CD4-positive, alpha-beta T cell (primary cell): ENCODE measurements around the gene DIPK1B. TPM values are rescaled to one million over a fixed set of nuclear protein-coding genes. Genes with fewer than 3 reads are reported as not detected.
A peak's percentile ranks its signal among the peaks of the same experiment; 100 is the strongest.

Source experiments
- ATAC-seq: fragments of 200-7000 bp; cut with Tn5 transposase; one replicate; pipeline ENCODE4 v1.10.0; 2022; ENCODE audit warnings: mild to moderate bottlenecking; ENCODE audit not compliant: poor library complexity
- CTCF ChIA-PET: fragments of 350-600 bp; sonication (Branson Sonifier 250); formaldehyde crosslinking; loops from one replicate; lab custom pipeline; 2021; ENCODE audit warnings: antibody characterized with exemption, inconsistent platforms; lab: Charles Lee
- POLR2A ChIA-PET: fragments of 350-600 bp; sonication (Branson Sonifier 250); formaldehyde crosslinking; loops from one replicate; lab custom pipeline; 2021; ENCODE audit warnings: antibody characterized with exemption, inconsistent platforms; lab: Charles Lee
- DNase-seq, 14 experiments: peaks; one replicate each; pipeline ENCODE4 v3.0.0-alpha.2; 2013 to 2020; ENCODE audit warnings: mixed read lengths in 2 of 14
- H3K27ac ChIP-seq, 2 donors: one replicate each; pipeline versions ENCODE4 v1.5.1 to v1.7.0; 2013; ENCODE audit warnings: low read length in 2 of 2, low read depth in 1 of 2, mild to moderate bottlenecking in 1 of 2
- H3K27me3 ChIP-seq, 2 experiments: 1 replicate in 1 of 2; 2 replicates in 1 of 2; pipeline versions ENCODE4 v1.6.1 to v1.7.0; 2013; ENCODE audit warnings: low read length in 2 of 2, control low read depth in 1 of 2, mild to moderate bottlenecking in 1 of 2, moderate library complexity in 1 of 2; ENCODE audit not compliant: insufficient read depth in 2 of 2, control insufficient read depth in 1 of 2
- H3K36me3 ChIP-seq: one replicate; pipeline ENCODE4 v1.6.1; 2013; ENCODE audit warnings: low read length, control low read depth; ENCODE audit not compliant: insufficient read depth
- H3K4me1 ChIP-seq: one replicate; pipeline ENCODE4 v1.6.1; 2013; ENCODE audit warnings: low read length, control low read depth; ENCODE audit not compliant: insufficient read depth
- H3K4me3 ChIP-seq: one replicate; pipeline ENCODE4 v1.5.1; 2013; ENCODE audit warnings: mild to moderate bottlenecking, low read length, moderate library complexity
- H3K9me3 ChIP-seq, 2 experiments: 1 replicate in 1 of 2; 2 replicates in 1 of 2; pipeline versions ENCODE4 v1.6.1 to v1.7.0; 2013; ENCODE audit warnings: low read length in 2 of 2, mild to moderate bottlenecking in 2 of 2, control low read depth in 1 of 2, moderate library complexity in 1 of 2; ENCODE audit not compliant: control insufficient read depth in 1 of 2, insufficient read depth in 1 of 2
- H3K27ac Mint-ChIP-seq: one replicate; pipeline ENCODE4 v1.8.0; 2020; ENCODE audit warnings: mixed read lengths
- H3K27me3 Mint-ChIP-seq: one replicate; pipeline ENCODE4 v1.8.0; 2021; ENCODE audit warnings: mixed read lengths
- H3K36me3 Mint-ChIP-seq: one replicate; pipeline ENCODE4 v1.8.0; 2021; ENCODE audit warnings: low read depth, mixed read lengths
- H3K4me1 Mint-ChIP-seq: one replicate; pipeline ENCODE4 v1.8.0; 2021; ENCODE audit warnings: low read depth, mixed read lengths
- H3K4me3 Mint-ChIP-seq: one replicate; pipeline ENCODE4 v1.8.0; 2020; ENCODE audit warnings: mild to moderate bottlenecking, mixed read lengths
- H3K9me3 Mint-ChIP-seq: one replicate; pipeline ENCODE4 v1.8.0; 2020; ENCODE audit warnings: mixed read lengths
- CTCF ChIP-seq: fragments of 200-600 bp; IDR thresholded peaks from one replicate; pipeline ENCODE4 v1.8.0; 2022; ENCODE audit warnings: antibody characterized with exemption, mild to moderate bottlenecking
- intact Hi-C, 2 experiments: fragments of 100-400 bp; cut with DNase I in 1 of 2; cut with micrococcal nuclease in 1 of 2; formaldehyde crosslinking; loops; one replicate each; pipeline versions ENCODE4 v1.15.1 to v1.9.0; 2023 to 2025; cut with DNase I, micrococcal nuclease
- polyA plus RNA-seq, 2 donors: library from polyadenylated mRNA; unstranded; fragments of 120-200 nt; gene quantifications; one replicate each; pipeline ENCODE4 v1.2.1, GENCODE V29; 2013
- total RNA-seq, 174 experiments: library from RNA in 2 of 174; stranded (reverse) in 2 of 174; gene quantifications; one replicate each; pipeline ENCODE4 v1.2.3 and lab custom pipeline; 2021 to 2026

DIPK1B gene
- under 1 TPM in 1 of 2 experiments, not detected in 1; 0.11 TPM for total RNA-seq
- polyA plus RNA-seq (2013, experiment 1 of 2) = 0.99 TPM
- 1.6 TPM for polyA plus RNA-seq (2013, experiment 2 of 2)
- 0 to 3.9 (median 0.65) reads per million in 172 experiments for total RNA-seq (lab: John Stamatoyannopoulos, UW)

GRCh38 chr9:136711751-136712689 lies at the start of gene DIPK1B:
TSS of gene DIPK1B (plus strand) at chr9:136712572. CDS start at chr9:136712666, 94 bp downstream.
- no peaks in the 10 kb centered on the region for H3K36me3 ChIP-seq
- H3K4me1 ChIP-seq = peaks cover 14% of the 10 kb centered on the region
- no peaks in the 10 kb centered on the region for H3K4me1 Mint-ChIP-seq
- no peaks in the 10 kb centered on the region for H3K9me3 Mint-ChIP-seq
- peaks cover 37% of the 10 kb centered on the region in 2 experiments for H3K27me3 ChIP-seq
- H3K4me3 ChIP-seq = peak within 1 kb of the TSS; percentile 10
- ATAC-seq (peak; percentile 51), DNase-seq (peak in 2 of 14 experiments; percentile 34 to 42)
- no peaks in the 10 kb centered on the region for H3K36me3 Mint-ChIP-seq
- intact Hi-C loops = no loop called here
- ChIA-PET CTCF (no interaction called here), POLR2A (no interaction called here)
- H3K4me3 Mint-ChIP-seq = peak within 1 kb of the TSS; percentile 12
- no peak within 1 kb of the TSS for H3K27ac ChIP-seq
- no peak within 1 kb of the TSS for H3K27ac Mint-ChIP-seq
- H3K27me3 Mint-ChIP-seq = peaks cover 51% of the 10 kb centered on the region
- peaks cover 0 to 18% of the 10 kb centered on the region in 2 experiments for H3K9me3 ChIP-seq
- no peak for TF ChIP-seq CTCF

GRCh38 chr9:136662656-136663581 lies 49.5 kb upstream of the DIPK1B start, which contains the start of gene EGFL7:
TSS of gene EGFL7 (plus strand) at chr9:136662916. CDS start at chr9:136668283, 5,367 bp downstream.
- no peak within 1 kb of the TSS for H3K4me3 ChIP-seq
- Mint-ChIP-seq H3K4me1 (peaks cover 2% of the 10 kb centered on the region), H3K4me3 (no peak within 1 kb of the TSS), H3K9me3 (no peaks in the 10 kb centered on the region), H3K36me3 (no peaks in the 10 kb centered on the region), H3K27ac (no peak within 1 kb of the TSS), H3K27me3 (peaks cover 31% of the 10 kb centered on the region)
- no peak for TF ChIP-seq CTCF
- H3K4me1 ChIP-seq = peaks cover 29% of the 10 kb centered on the region
- no peaks in the 10 kb centered on the region for H3K36me3 ChIP-seq
- H3K27ac ChIP-seq = no peak within 1 kb of the TSS
- H3K27me3 ChIP-seq = peaks cover 57 to 76% of the 10 kb centered on the region in 2 experiments
- peaks cover 0 to 37% of the 10 kb centered on the region in 2 experiments for H3K9me3 ChIP-seq
- ChIA-PET CTCF (no interaction called here), POLR2A (no interaction called here)
- no peak for ATAC-seq
- intact Hi-C loops = no loop called here
- DNase-seq = no peak
